ENCODE data around the gene SMKR1. TPM values are rescaled to one million over a fixed set of nuclear protein-coding genes. Genes with fewer than 3 reads are reported as not detected.

The SMKR1 gene
- total RNA-seq, 1 experiment from 2014 or later, result 0.87 TPM

GRCh38 chr7:129522088-129522970, 20.0 kb downstream of the SMKR1 start:
- Histone ChIP-seq H3K56ac (ENCODE audit: insufficient read length, low read depth, low read length) (no peak overlapping the region), H4K91ac (ENCODE audit: insufficient read length, low read depth, low read length) (no peak overlapping the region), H3K79me1 (ENCODE audit: insufficient read depth, low read depth, low read length, poor library complexity, severe bottlenecking) (no peaks in the 10 kb centered on the region), H3K4me1 (ENCODE audit: insufficient read depth, low read length) (peaks cover 3% of the 10 kb centered on the region; the same call in 1 of the 2 replicates), H4K8ac (replicated peaks; ENCODE audit: insufficient read length, low read depth, low read length) (no peak overlapping the region), H2BK12ac (ENCODE audit: insufficient read length, low read depth, low read length) (no peak overlapping the region), H3K27ac (ENCODE audit: insufficient read length, low read depth, low read length) (no peak overlapping the region), H3K4me2 (ENCODE audit: insufficient read depth, insufficient read length, low read length) (no peak overlapping the region), H3K18ac (ENCODE audit: insufficient read length, low read depth, low read length) (no peak overlapping the region), H3K23ac (ENCODE audit: insufficient read length, low read depth, low read length) (no peak overlapping the region), H2AFZ (ENCODE audit: low read length) (no peak overlapping the region), H4K5ac (ENCODE audit: insufficient read length, low read depth, low read length) (no peak overlapping the region), H2BK5ac (ENCODE audit: insufficient read length, low read length) (no peak overlapping the region), H3K23me2 (ENCODE audit: insufficient read length, low read depth, low read length, poor library complexity, severe bottlenecking) (no peaks in the 10 kb centered on the region), H3K4ac (ENCODE audit: low read depth, low read length) (no peak overlapping the region), H4K20me1 (ENCODE audit: control insufficient read depth, insufficient read depth, insufficient read length) (no peaks in the 10 kb centered on the region), H3K9me3 (ENCODE audit: control insufficient read depth, low read depth, low read length) (no peaks in the 10 kb centered on the region), H3K9ac (ENCODE audit: extremely low read depth, insufficient read length, low read length) (no peak overlapping the region), H2BK15ac (ENCODE audit: low read depth, low read length) (no peak overlapping the region), H3K27me3 (ENCODE audit: insufficient read depth, low read length) (no peaks in the 10 kb centered on the region), H3K79me2 (ENCODE audit: insufficient read depth, low read length) (no peaks in the 10 kb centered on the region), H3K14ac (ENCODE audit: insufficient read depth, low read length) (no peak overlapping the region), H3T11ph (ENCODE audit: low read length) (no peak overlapping the region), H2BK20ac (ENCODE audit: low read depth, low read length, poor library complexity, severe bottlenecking) (no peak overlapping the region), H2AK5ac (ENCODE audit: insufficient read length, low read length) (no peak overlapping the region), H2BK120ac (ENCODE audit: low read depth, low read length, poor library complexity, severe bottlenecking) (no peak overlapping the region)
- no CpG with 5 or more reads among the region's 30 CpGs for WGBS (ENCODE audit: extremely low coverage, insufficient read length, low lambda C conversion rate)
- TF ChIP-seq CTCF (conservative IDR thresholded peaks at IDR 0.05), result no peak
- Mint-ChIP-seq H3K36me3 (ENCODE audit: insufficient read depth in 1 of 3, low read depth in 3 of 3) (no peaks in the 10 kb centered on the region; a peak in 1 of 7 replicates), H3K4me3 (0 out of 5 replicates have a peak overlapping the region, but pooled peaks of 1 of the 2 experiments have one; percentile 15), H3K27me3 (ENCODE audit: low read depth) (peaks cover 23% of the 10 kb centered on the region), H3K9me3 (no peaks in the 10 kb centered on the region; a peak in 1 of 5 replicates), H3K27ac (no peak overlapping the region), H3K4me1 (peaks cover 31 to 41% of the 10 kb centered on the region in 2 experiments)
- peak; percentile 81 for DNase-seq
